ENCODE measurements around the gene CFAP97D2.
"Not testable (repeated sequence)": the region's sequence is repeated elsewhere in the genome, so short reads cannot be mapped to it uniquely, and the experiment has no call there.

The CFAP97D2 gene

DNA sequence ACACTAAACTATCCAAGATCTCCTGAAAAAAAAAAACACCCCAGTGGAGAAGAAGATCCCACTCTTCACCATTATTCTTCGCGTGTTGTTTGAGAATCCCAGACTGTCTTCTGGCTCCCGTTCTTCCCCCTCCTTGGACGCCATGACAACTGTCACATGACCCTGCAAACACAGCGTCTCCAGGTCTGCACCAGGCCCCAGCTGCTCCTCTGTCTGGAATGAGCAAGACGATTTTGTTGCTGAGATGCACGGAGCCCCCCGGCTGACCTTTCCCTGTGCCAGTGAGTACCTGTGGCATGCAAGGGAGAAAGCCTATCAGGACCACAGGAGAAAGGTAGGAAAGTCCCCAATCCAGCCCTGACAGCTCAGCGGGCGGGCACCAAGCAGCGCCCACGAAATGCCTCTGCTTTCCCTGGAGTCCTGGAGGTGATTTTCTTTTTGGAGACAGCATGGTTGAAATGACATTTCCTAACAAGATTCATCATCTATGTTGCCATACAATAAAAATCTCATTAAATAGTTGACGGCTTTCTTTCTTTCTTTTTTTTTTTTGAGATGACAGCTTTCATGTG, at the start of gene CFAP97D2:
TSS of gene CFAP97D2 (plus strand) at position 171 of the 572 bp plus-strand sequence. CDS start at position 245, 74 bp downstream.
- no peak for DNase-seq (ENCODE audit: extremely low read depth, low read depth)
- H3K4me3 ChIP-seq (replicated peaks; ENCODE audit: low read depth, low read length): no peak within 1 kb of the TSS
- TF ChIP-seq CTCF (IDR thresholded peaks at IDR 0.05; ENCODE audit: low read depth, low read length, missing control alignments): no peak

DNA sequence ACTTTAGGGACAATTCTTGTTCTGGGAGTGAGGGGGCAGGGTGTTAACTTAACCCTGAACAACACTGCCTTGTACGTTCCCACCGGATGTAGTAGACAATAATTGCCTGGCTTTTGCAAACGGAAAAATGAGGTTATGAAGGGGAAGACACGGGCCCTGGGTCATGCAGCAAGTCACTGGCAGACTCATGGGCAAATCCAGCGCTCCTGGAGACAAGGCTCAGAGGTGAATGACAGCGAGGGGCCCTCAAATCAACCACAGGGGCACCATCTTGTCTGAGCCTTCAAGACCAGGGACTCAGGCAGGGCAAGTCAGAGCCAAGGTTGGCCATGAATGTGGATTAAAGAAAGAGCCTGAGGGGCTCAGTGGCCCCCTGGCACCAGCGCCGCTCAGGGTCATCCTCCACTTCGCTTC, 49.4 kb upstream of the CFAP97D2 start:
- peak overlapping the region; percentile 77 for H3K4me3 ChIP-seq (replicated peaks; ENCODE audit: low read depth, low read length)
- DNase-seq (ENCODE audit: extremely low read depth, low read depth): no peak
- TF ChIP-seq CTCF (IDR thresholded peaks at IDR 0.05; ENCODE audit: low read depth, low read length, missing control alignments): no peak

- no peak for DNase-seq (ENCODE audit: extremely low read depth, low read depth)
- H3K4me3 ChIP-seq (replicated peaks; ENCODE audit: low read depth, low read length): peak overlapping the region; percentile 77
- TF ChIP-seq CTCF (IDR thresholded peaks at IDR 0.05; ENCODE audit: low read depth, low read length, missing control alignments): no peak
Observed at GRCh38 chr13:114130131-114130836, 48.8 kb upstream of the CFAP97D2 start.

GRCh38 chr13:114130837-114131582, 48.0 kb upstream of the CFAP97D2 start:
- DNase-seq (ENCODE audit: extremely low read depth, low read depth): no peak
- no peak for TF ChIP-seq CTCF (IDR thresholded peaks at IDR 0.05; ENCODE audit: low read depth, low read length, missing control alignments)
- H3K4me3 ChIP-seq (replicated peaks; ENCODE audit: low read depth, low read length): peak overlapping the region; percentile 77

DNA sequence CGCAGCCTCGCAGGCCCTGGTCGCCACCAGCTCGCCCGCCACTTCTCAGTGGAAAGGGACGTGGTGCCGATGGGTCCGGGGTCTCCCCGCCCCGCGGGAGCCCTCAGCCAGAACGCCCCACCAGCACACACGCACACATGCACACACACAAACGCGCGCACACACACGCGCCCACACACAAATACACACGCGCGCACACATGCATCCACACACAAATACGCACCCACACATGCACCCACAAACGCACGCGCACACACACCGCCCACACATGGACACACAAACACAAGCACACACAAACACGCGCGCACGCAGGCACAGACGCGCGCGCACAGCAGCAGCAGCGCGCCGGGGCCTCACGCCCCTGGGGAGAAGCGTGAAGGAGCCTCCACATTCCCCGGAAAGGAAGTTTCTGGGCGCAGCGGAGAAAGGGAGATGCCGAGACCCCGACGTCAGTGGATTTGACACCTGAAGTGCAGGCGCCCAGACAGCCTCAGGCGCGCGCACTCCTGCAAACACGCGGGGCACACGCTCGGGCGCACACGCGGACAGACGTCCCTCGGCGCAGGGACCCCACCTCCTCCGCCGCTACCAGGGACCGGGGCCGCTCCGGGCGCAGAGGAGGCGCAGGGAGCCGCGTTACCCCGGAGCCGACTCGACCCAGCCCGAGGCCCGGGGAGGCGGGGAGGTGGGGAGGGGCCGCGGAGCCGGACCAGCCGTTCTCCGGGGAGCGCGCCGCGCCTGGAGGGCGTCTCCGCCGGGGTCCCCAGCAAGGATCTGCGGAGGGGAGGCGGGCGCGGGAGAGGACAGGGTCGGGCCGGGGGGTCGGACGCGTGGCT, 47.3 kb upstream of the CFAP97D2 start:
- TF ChIP-seq CTCF (IDR thresholded peaks at IDR 0.05; ENCODE audit: low read depth, low read length, missing control alignments): no peak
- no peak for DNase-seq (ENCODE audit: extremely low read depth, low read depth)
- peak overlapping the region; percentile 77 for H3K4me3 ChIP-seq (replicated peaks; ENCODE audit: low read depth, low read length)

DNA sequence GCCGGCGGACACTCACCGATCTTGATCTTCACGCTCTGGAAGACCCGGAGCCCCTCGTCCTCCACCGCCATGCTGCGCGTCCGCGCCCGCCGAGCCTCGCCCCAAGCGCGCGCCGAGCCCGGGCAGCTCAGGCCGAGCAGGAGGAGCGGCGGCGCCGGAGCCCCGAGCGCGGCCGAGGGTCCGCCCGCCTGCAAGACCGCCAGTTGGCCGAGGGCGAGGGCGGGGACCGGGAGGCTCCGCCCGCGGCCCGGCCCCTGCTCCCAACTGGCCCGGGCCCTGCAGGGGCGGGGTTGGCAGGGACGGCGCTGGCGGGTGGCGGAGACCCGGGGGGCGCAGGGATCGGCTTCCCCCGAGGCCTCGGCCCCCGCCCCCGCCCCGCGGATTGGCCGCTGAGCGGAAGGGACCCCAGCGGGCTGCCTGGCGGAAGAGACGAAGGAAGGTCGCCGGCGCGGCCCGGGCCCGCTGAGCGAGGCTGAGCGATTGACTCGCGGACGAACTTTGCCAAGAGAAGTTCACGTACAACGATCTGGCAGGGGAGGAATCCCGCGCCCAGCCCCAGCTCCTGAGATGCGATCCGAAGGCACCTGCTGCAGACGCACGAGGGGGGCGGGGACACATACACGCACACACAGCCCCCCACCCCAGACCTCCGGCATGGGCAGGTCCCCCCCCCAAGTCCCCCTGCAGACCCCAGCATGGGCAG, 46.5 kb upstream of the CFAP97D2 start, which contains the start of gene RASA3:
TSS of gene RASA3 (minus strand) at position 205 of the 703 bp plus-strand sequence. CDS start at position 71, 134 bp downstream.
- no peak for TF ChIP-seq CTCF (IDR thresholded peaks at IDR 0.05; ENCODE audit: low read depth, low read length, missing control alignments)
- H3K4me3 ChIP-seq (replicated peaks; ENCODE audit: low read depth, low read length): peak within 1 kb of the TSS; percentile 77
- no peak for DNase-seq (ENCODE audit: extremely low read depth, low read depth)

DNA sequence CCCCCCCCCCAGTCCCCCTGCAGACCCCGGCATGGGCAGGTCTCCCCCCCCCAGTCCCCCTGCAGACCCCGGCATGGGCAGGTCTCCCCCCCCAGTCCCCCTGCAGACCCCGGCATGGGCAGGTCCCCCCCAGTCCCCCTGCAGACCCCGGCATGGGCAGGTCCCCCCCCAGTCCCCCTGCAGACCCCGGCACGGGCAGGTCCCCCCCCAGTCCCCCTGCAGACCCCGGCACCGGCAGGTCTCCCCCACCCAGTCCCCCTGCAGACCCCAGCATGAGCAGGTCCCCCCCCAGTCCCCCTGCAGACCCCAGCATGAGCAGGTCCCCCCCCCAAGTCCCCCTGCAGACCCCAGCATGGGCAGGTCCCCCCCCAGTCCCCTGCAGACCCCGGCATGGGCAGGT, 45.9 kb upstream of the CFAP97D2 start:
- DNase-seq (ENCODE audit: extremely low read depth, low read depth); H3K4me3 ChIP-seq (replicated peaks; ENCODE audit: low read depth, low read length): not testable (repeated sequence)

DNA sequence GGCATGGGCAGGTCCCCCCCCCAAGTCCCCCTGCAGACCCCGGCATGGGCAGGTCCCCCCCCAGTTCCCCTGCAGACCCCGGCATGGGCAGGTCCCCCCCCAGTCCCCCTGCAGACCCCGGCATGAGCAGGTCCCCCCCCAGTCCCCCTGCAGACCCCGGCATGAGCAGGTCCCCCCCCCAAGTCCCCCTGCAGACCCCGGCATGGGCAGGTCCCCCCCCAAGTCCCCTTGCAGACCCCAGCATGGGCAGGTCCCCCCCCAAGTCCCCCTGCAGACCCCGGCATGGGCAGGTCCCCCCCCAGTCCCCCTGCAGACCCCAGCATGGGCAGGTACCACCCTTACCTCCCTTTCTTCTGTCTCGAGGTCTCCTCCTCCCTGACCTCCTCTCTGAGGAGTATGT, 45.5 kb upstream of the CFAP97D2 start:
- not testable (repeated sequence) for H3K4me3 ChIP-seq (replicated peaks; ENCODE audit: low read depth, low read length); DNase-seq (ENCODE audit: extremely low read depth, low read depth)
